Panc1 (cell line): ENCODE measurements around the gene BCAM.

ENCODE experiments used
- CTCF ChIP-seq: fragments of 450-650 bp; IDR thresholded peaks from 2 replicates; pipeline ENCODE4 v1.5.1; 2017; ENCODE audit warnings: mild to moderate bottlenecking
- POLR2AphosphoS5 ChIP-seq: IDR thresholded peaks from 2 replicates; pipeline ENCODE4 v1.6.1; 2012; ENCODE audit warnings: mild to moderate bottlenecking, low read depth, low read length, moderate library complexity
- REST ChIP-seq, 2 experiments: IDR thresholded peaks; 2 replicates each; pipeline ENCODE4 v1.6.1; 2011 to 2012; ENCODE audit warnings: low read depth in 2 of 2, control low read depth in 1 of 2, low read length in 1 of 2, mild to moderate bottlenecking in 1 of 2, moderate library complexity in 1 of 2; ENCODE audit not compliant: insufficient read depth in 1 of 2
- SIN3A ChIP-seq: IDR thresholded peaks from 2 replicates; pipeline ENCODE4 v1.6.1; 2012; ENCODE audit warnings: low read depth, mild to moderate bottlenecking, low read length, moderate library complexity, borderline replicate concordance; ENCODE audit not compliant: insufficient read depth
- TCF7L2 ChIP-seq: IDR thresholded peaks from 2 replicates; pipeline ENCODE4 v1.6.1; 2011; ENCODE audit warnings: mild to moderate bottlenecking, low read depth, low read length, inconsistent platforms

GRCh38 chr19:44807162-44807561, 1.7 kb upstream of the BCAM start:
- TF ChIP-seq CTCF = no peak
- no peak for TF ChIP-seq POLR2AphosphoS5
- no peak for TF ChIP-seq REST (IDR thresholded peaks at IDR 0.05; ENCODE audit: insufficient read depth in 1 of 2, low read depth in 2 of 2, low read length in 1 of 2)
- no peak for TF ChIP-seq SIN3A
- no peak for TF ChIP-seq TCF7L2
